Measurements from ENCODE around the gene NLGN1.

NLGN1 gene

GRCh38 chr3:173957646-173958045 lies 560.1 kb downstream of the NLGN1 start:
- Histone ChIP-seq H3K9me3 (ENCODE audit: low read length) (no peaks in the 10 kb centered on the region), H3K9me2 (ENCODE audit: low read depth, low read length) (no peaks in the 10 kb centered on the region), H4K20me1 (ENCODE audit: insufficient read depth, low read length) (no peaks in the 10 kb centered on the region), H2AFZ (ENCODE audit: low read length) (no peak overlapping the region), H3K9ac (ENCODE audit: low read length) (no peak overlapping the region), H3K36me3 (ENCODE audit: insufficient read depth, low read length) (no peaks in the 10 kb centered on the region), H3K27ac (ENCODE audit: low read depth, low read length, poor library complexity, severe bottlenecking) (no peak overlapping the region), H3K4me2 (ENCODE audit: low read length) (no peak overlapping the region), H3K79me2 (ENCODE audit: insufficient read depth, low read length) (no peaks in the 10 kb centered on the region), H3F3A (ENCODE audit: insufficient read depth, low read length) (no peaks in the 10 kb centered on the region), H3K27me3 (ENCODE audit: insufficient read depth, low read length) (no peaks in the 10 kb centered on the region), H3K4me1 (ENCODE audit: insufficient read depth, low read length, severe bottlenecking) (no peaks in the 10 kb centered on the region), H3K4me3 (ENCODE audit: low read depth, low read length, poor library complexity, severe bottlenecking) (no peak overlapping the region)
- TF ChIP-seq CTCF (IDR thresholded peaks at IDR 0.05; ENCODE audit: low read length) (no peak), EZH2 (IDR thresholded peaks at IDR 0.05; ENCODE audit: borderline replicate concordance, low read length) (no peak)

GRCh38 chr3:173958805-173959204 lies 561.3 kb downstream of the NLGN1 start:
- Histone ChIP-seq H3K4me2 (ENCODE audit: low read length) (no peak overlapping the region), H4K20me1 (ENCODE audit: insufficient read depth, low read length) (no peaks in the 10 kb centered on the region), H3K79me2 (ENCODE audit: insufficient read depth, low read length) (no peaks in the 10 kb centered on the region), H3K9me2 (ENCODE audit: low read depth, low read length) (no peaks in the 10 kb centered on the region), H3K4me1 (ENCODE audit: insufficient read depth, low read length, severe bottlenecking) (no peaks in the 10 kb centered on the region), H3K9ac (ENCODE audit: low read length) (no peak overlapping the region), H2AFZ (ENCODE audit: low read length) (no peak overlapping the region), H3K9me3 (ENCODE audit: low read length) (no peaks in the 10 kb centered on the region), H3K36me3 (ENCODE audit: insufficient read depth, low read length) (no peaks in the 10 kb centered on the region), H3K4me3 (ENCODE audit: low read depth, low read length, poor library complexity, severe bottlenecking) (no peak overlapping the region), H3K27ac (ENCODE audit: low read depth, low read length, poor library complexity, severe bottlenecking) (no peak overlapping the region), H3F3A (ENCODE audit: insufficient read depth, low read length) (no peaks in the 10 kb centered on the region), H3K27me3 (ENCODE audit: insufficient read depth, low read length) (no peaks in the 10 kb centered on the region)
- TF ChIP-seq EZH2 (IDR thresholded peaks at IDR 0.05; ENCODE audit: borderline replicate concordance, low read length) (no peak), CTCF (IDR thresholded peaks at IDR 0.05; ENCODE audit: low read length) (no peak)

GRCh38 chr3:173970281-173970680 lies 572.7 kb downstream of the NLGN1 start:
- Histone ChIP-seq H3K27me3 (ENCODE audit: insufficient read depth, low read length) (no peaks in the 10 kb centered on the region), H3K9me3 (ENCODE audit: low read length) (no peaks in the 10 kb centered on the region), H3K4me2 (ENCODE audit: low read length) (no peak overlapping the region), H4K20me1 (ENCODE audit: insufficient read depth, low read length) (no peaks in the 10 kb centered on the region), H3F3A (ENCODE audit: insufficient read depth, low read length) (no peaks in the 10 kb centered on the region), H2AFZ (ENCODE audit: low read length) (no peak overlapping the region), H3K27ac (ENCODE audit: low read depth, low read length, poor library complexity, severe bottlenecking) (no peak overlapping the region), H3K4me3 (ENCODE audit: low read depth, low read length, poor library complexity, severe bottlenecking) (no peak overlapping the region), H3K4me1 (ENCODE audit: insufficient read depth, low read length, severe bottlenecking) (no peaks in the 10 kb centered on the region), H3K9me2 (ENCODE audit: low read depth, low read length) (no peaks in the 10 kb centered on the region), H3K9ac (ENCODE audit: low read length) (no peak overlapping the region), H3K79me2 (ENCODE audit: insufficient read depth, low read length) (no peaks in the 10 kb centered on the region), H3K36me3 (ENCODE audit: insufficient read depth, low read length) (no peaks in the 10 kb centered on the region)
- TF ChIP-seq CTCF (IDR thresholded peaks at IDR 0.05; ENCODE audit: low read length) (no peak), EZH2 (IDR thresholded peaks at IDR 0.05; ENCODE audit: borderline replicate concordance, low read length) (no peak)

Data from OCI-LY1 (cell line).